PFSK-1 (cell line): Measurements from ENCODE around the gene F12.
A peak's percentile ranks its signal among the peaks of the same experiment; 100 is the strongest.

Source experiments
- FOXP2 ChIP-seq: optimal IDR thresholded peaks from 2 replicates; pipeline ENCODE3; 2011; ENCODE audit warnings: borderline replicate concordance, control low read depth, inconsistent platforms; ENCODE audit not compliant: insufficient read depth; ENCODE audit errors: extremely low read length, extremely low read depth
- POLR2AphosphoS5 ChIP-seq: IDR thresholded peaks from 2 replicates; pipeline ENCODE4 v1.6.1; 2012; ENCODE audit warnings: low read depth, mild to moderate bottlenecking, control low read depth, low read length, moderate library complexity
- SIN3A ChIP-seq: IDR thresholded peaks from 2 replicates; pipeline ENCODE4 v1.6.1; 2012; ENCODE audit warnings: mild to moderate bottlenecking, low read length, moderate library complexity, borderline replicate concordance; ENCODE audit not compliant: insufficient read depth
- TAF1 ChIP-seq: IDR thresholded peaks from 2 replicates; pipeline ENCODE4 v1.6.1; 2012; ENCODE audit warnings: low read length, control low read depth, borderline replicate concordance; ENCODE audit not compliant: insufficient read depth
- TF ChIP-seq, protein P1 (sequence below), 2 experiments: IDR thresholded peaks; 2 replicates each; pipeline versions ENCODE4 v1.6.1 to v1.8.0; 2011 to 2012; ENCODE audit warnings: low read depth in 2 of 2, low read length in 2 of 2, control low read depth in 1 of 2, inconsistent platforms in 1 of 2, mild to moderate bottlenecking in 1 of 2, moderate library complexity in 1 of 2; ENCODE audit not compliant: insufficient read depth in 1 of 2

Gene F12

GRCh38 chr5:177359860-177360259, 49.5 kb downstream of the F12 start:
- TF ChIP-seq FOXP2 = no peak
- TF ChIP-seq, protein P1, sequence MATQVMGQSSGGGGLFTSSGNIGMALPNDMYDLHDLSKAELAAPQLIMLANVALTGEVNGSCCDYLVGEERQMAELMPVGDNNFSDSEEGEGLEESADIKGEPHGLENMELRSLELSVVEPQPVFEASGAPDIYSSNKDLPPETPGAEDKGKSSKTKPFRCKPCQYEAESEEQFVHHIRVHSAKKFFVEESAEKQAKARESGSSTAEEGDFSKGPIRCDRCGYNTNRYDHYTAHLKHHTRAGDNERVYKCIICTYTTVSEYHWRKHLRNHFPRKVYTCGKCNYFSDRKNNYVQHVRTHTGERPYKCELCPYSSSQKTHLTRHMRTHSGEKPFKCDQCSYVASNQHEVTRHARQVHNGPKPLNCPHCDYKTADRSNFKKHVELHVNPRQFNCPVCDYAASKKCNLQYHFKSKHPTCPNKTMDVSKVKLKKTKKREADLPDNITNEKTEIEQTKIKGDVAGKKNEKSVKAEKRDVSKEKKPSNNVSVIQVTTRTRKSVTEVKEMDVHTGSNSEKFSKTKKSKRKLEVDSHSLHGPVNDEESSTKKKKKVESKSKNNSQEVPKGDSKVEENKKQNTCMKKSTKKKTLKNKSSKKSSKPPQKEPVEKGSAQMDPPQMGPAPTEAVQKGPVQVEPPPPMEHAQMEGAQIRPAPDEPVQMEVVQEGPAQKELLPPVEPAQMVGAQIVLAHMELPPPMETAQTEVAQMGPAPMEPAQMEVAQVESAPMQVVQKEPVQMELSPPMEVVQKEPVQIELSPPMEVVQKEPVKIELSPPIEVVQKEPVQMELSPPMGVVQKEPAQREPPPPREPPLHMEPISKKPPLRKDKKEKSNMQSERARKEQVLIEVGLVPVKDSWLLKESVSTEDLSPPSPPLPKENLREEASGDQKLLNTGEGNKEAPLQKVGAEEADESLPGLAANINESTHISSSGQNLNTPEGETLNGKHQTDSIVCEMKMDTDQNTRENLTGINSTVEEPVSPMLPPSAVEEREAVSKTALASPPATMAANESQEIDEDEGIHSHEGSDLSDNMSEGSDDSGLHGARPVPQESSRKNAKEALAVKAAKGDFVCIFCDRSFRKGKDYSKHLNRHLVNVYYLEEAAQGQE (IDR thresholded peaks at IDR 0.05; ENCODE audit: insufficient read depth in 1 of 2, low read depth in 2 of 2, low read length in 2 of 2) = no peak
- no peak for TF ChIP-seq POLR2AphosphoS5
- no peak for TF ChIP-seq SIN3A
- TF ChIP-seq TAF1 = no peak

DNA sequence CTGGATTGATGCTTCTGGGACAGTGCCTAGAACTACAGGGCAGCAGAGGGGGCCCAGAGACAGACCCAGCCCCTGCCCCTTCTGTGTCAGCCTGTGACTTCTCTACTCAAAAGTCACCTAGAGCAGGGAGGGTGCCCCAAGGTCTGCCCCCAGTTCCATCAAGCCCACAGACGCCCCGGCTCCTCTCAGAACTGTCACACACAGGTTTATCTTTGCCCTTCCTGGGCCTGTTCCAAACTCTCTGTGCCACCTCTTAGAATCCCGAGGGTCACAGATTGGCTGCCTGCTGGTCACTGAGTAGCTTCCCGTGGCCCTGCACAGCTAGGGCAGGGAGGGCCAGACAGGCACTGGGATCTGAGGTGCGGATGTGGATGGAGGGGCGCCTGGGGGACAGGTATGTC, 49.9 kb downstream of the F12 start:
- TF ChIP-seq POLR2AphosphoS5 (no peak), TAF1 (no peak), SIN3A (no peak)

DNA sequence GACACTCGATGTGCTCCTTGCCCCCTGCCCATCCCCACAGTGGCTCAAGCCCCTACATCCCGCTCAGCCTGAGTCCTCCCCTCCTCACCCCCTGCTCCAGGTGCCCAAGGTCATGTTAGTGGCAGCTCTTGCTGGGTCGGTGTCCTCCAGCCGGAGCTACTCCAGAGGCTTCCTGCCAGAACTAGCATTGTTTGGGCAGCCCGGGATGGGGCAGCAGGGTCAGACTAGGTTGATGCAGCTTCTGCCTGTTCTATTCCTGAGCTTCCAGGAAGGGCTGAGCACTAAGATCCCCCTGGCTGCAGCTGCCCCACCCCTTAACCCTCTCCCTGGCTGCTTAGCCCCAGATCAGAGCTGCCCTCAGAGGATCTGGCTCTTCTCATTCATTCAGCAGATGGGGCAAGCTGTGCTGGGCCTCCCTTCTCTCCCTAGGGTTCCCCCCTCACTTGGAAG, 51.0 kb downstream of the F12 start:
- TF ChIP-seq POLR2AphosphoS5 = no peak
- TF ChIP-seq, protein P1 (IDR thresholded peaks at IDR 0.05; ENCODE audit: insufficient read depth in 1 of 2, low read depth in 2 of 2, low read length in 2 of 2) = no peak

DNA sequence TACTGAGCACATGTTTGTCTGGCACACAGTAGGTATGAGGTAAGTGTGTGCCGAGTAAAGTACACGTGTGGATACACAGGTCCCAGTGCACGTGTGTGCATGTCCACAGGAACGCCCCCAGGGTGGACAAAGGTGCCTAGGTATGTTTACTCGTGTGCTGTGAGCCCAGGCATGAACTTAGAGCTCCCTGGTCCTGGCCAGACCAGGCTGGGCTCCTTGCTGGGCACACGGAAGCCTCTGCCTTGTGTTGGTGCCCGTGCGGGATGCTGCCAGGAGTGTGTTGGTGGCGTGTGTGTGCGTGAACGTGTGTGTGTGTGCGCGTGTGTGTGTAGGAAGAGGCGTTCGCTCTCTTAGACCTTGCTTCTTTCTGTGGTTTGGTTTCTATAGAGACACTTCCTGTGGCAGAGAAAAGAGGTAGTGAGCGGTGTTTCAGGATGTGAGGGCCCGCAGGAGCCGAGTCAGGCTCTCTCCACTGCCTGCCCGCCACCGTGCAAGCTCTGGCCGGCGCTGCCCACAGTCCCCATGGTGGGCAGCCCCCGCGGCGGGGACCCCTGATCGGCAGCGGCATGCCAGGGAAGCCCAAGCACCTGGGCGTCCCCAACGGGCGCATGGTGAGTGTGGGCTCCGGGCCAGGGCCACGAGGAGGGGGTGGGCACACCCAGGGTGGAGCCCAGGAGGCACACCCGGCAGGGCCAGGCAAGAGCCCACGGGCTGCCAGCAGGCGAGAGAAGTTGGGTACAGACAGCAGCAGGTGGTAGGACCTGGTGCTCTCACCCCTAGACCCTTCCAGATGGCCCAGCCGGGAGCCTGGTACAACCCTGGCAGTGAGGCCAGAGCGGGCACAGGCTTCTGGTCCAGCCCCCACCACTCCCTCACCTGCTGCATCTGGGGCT, 51.7 kb downstream of the F12 start, which contains the start of gene RGS14:
Gene RGS14, plus strand, starts transcription at position 466 of the 893 bp plus-strand sequence. Its CDS starts 101 bp downstream, at position 567.
- no peak for TF ChIP-seq TAF1
- peak; percentile 72 for TF ChIP-seq FOXP2
- TF ChIP-seq, protein P1 (IDR thresholded peaks at IDR 0.05; ENCODE audit: insufficient read depth in 1 of 2, low read depth in 2 of 2, low read length in 2 of 2) = no peak
- no peak for TF ChIP-seq POLR2AphosphoS5
- TF ChIP-seq SIN3A = 0 out of 2 replicates have a peak, but pooled peaks have one; percentile 13

GRCh38 chr5:177357146-177357458, 52.3 kb downstream of the F12 start:
- TF ChIP-seq SIN3A (no peak), FOXP2 (no peak), TAF1 (no peak), POLR2AphosphoS5 (no peak)
- TF ChIP-seq, protein P1 (IDR thresholded peaks at IDR 0.05; ENCODE audit: insufficient read depth in 1 of 2, low read depth in 2 of 2, low read length in 2 of 2) = no peak
